ENCODE data around the gene ZNF24. TPM values are rescaled to one million over a fixed set of nuclear protein-coding genes. Genes with fewer than 3 reads are reported as not detected.

ZNF24 gene
- 18.6 and 21.9 TPM in 2 replicates for total RNA-seq

GRCh38 chr18:35343936-35344735, at the start of gene ZNF24:
Gene ZNF24 (minus strand): TSS chr18:35344420. CDS start chr18:35340650, 3,770 bp downstream.

GRCh38 chr18:35376742-35377695, 32.8 kb upstream of the ZNF24 start, which contains the start of gene ZNF396:
Gene ZNF396 (minus strand): TSS chr18:35377337. CDS start chr18:35374292, 3,045 bp downstream.

GRCh38 chr18:35290094-35290735, 54.0 kb downstream of the ZNF24 start, which contains the start of gene ZSCAN30:
Gene ZSCAN30 (minus strand): TSS chr18:35290229. CDS start chr18:35264352, 25,877 bp downstream.

Other genes with a start within 250 kb of the ZNF24 start
- gene ZNF397, start 103.4 kb downstream of the ZNF24 start, total RNA-seq = 7.2 and 7.5 TPM in 2 replicates
- 6.5 and 10.4 TPM in 2 replicates for gene ZSCAN30, start 54.2 kb downstream of the ZNF24 start, total RNA-seq
- 0.19 and 0.71 TPM in 2 replicates for gene ZNF396, start 32.9 kb upstream of the ZNF24 start, total RNA-seq
- 24.3 and 27.9 TPM in 2 replicates for gene INO80C, start 153.5 kb upstream of the ZNF24 start, total RNA-seq
- gene GALNT1, start 237.3 kb upstream of the ZNF24 start, total RNA-seq = 69.9 and 97.1 TPM in 2 replicates